HEK293T (cell line): ENCODE measurements around the gene CLIP4.

Experiments
- CTCF ChIA-PET: fragments of 350-600 bp; formaldehyde crosslinking; extraction: SDS; loops from one replicate; lab custom pipeline; 2021; ENCODE audit warnings: antibody characterized with exemption, inconsistent platforms; lab: Yijun Ruan, JAX
- POLR2A ChIA-PET: fragments of 350-600 bp; formaldehyde crosslinking; extraction: SDS; loops from one replicate; lab custom pipeline; 2020; ENCODE audit warnings: antibody characterized with exemption, inconsistent platforms; lab: Yijun Ruan, JAX
- DNase-seq: peaks from one replicate; pipeline ENCODE4 v3.0.0; 2012; ENCODE audit warnings: mixed read lengths; ENCODE audit errors: extremely low spot score
- ARNT ChIP-seq: fragments of 450-650 bp; IDR thresholded peaks from 2 replicates; pipeline ENCODE4 v1.6.1; 2017; ENCODE audit warnings: mild to moderate bottlenecking
- BHLHE40 ChIP-seq: fragments of 450-650 bp; IDR thresholded peaks from 2 replicates; pipeline ENCODE4 v1.6.1; 2016; ENCODE audit warnings: mild to moderate bottlenecking, moderate library complexity, borderline replicate concordance
- CTBP1 ChIP-seq: fragments of 450-650 bp; IDR thresholded peaks from 2 replicates; pipeline ENCODE4 v1.6.1; 2016; ENCODE audit warnings: borderline replicate concordance
- ELF4 ChIP-seq: fragments of 450-650 bp; IDR thresholded peaks from 2 replicates; pipeline ENCODE4 v1.6.1; 2017; ENCODE audit warnings: antibody characterized with exemption
- FOXA1 ChIP-seq: fragments of 450-650 bp; IDR thresholded peaks from 2 replicates; pipeline ENCODE4 v1.6.1; 2016; ENCODE audit warnings: mild to moderate bottlenecking
- FOXK2 ChIP-seq: fragments of 450-650 bp; IDR thresholded peaks from 2 replicates; pipeline ENCODE4 v1.6.1; 2016; ENCODE audit warnings: mild to moderate bottlenecking
- FOXM1 ChIP-seq: fragments of 450-650 bp; IDR thresholded peaks from 2 replicates; pipeline ENCODE4 v1.6.1; 2017; ENCODE audit warnings: mild to moderate bottlenecking, borderline replicate concordance
- HDGF ChIP-seq: fragments of 450-650 bp; IDR thresholded peaks from 2 replicates; pipeline ENCODE4 v1.6.1; 2017; ENCODE audit warnings: antibody characterized with exemption, borderline replicate concordance
- L3MBTL2 ChIP-seq: fragments of 450-650 bp; conservative IDR thresholded peaks from 2 replicates; pipeline ENCODE4 v1.6.1; 2016; ENCODE audit warnings: mild to moderate bottlenecking
- LEF1 ChIP-seq: fragments of 450-650 bp; IDR thresholded peaks from 2 replicates; pipeline ENCODE4 v1.6.1; 2017; ENCODE audit warnings: mild to moderate bottlenecking, borderline replicate concordance
- NFRKB ChIP-seq: fragments of 450-650 bp; IDR thresholded peaks from 2 replicates; pipeline ENCODE4 v1.6.1; 2016; ENCODE audit warnings: mild to moderate bottlenecking, moderate library complexity
- PKNOX1 ChIP-seq: fragments of 450-650 bp; IDR thresholded peaks from 2 replicates; pipeline ENCODE4 v1.6.1; 2016
- SP1 ChIP-seq: fragments of 450-650 bp; IDR thresholded peaks from 2 replicates; pipeline ENCODE4 v1.6.1; 2017
- SUZ12 ChIP-seq: fragments of 450-650 bp; IDR thresholded peaks from 2 replicates; pipeline ENCODE4 v1.6.1; 2016; ENCODE audit warnings: mild to moderate bottlenecking
- TARDBP ChIP-seq: fragments of 450-650 bp; IDR thresholded peaks from 2 replicates; pipeline ENCODE4 v1.6.1; 2016
- ZNF384 ChIP-seq: fragments of 450-650 bp; IDR thresholded peaks from 2 replicates; pipeline ENCODE4 v1.6.1; 2016

CLIP4 gene

GRCh38 chr2:29226808-29227207 lies 111.6 kb downstream of the CLIP4 start:
- ChIA-PET POLR2A (no interaction called here), CTCF (no interaction called here)
- TF ChIP-seq BHLHE40 (no peak), FOXK2 (no peak), ZNF384 (no peak), ARNT (no peak), PKNOX1 (no peak), ELF4 (no peak), NFRKB (no peak), SUZ12 (no peak), HDGF (no peak), LEF1 (no peak), TARDBP (no peak), L3MBTL2 (no peak)
- no peak for DNase-seq

GRCh38 chr2:29227935-29228675 lies 112.9 kb downstream of the CLIP4 start:
- CTCF ChIA-PET, result no interaction called here
- POLR2A ChIA-PET, result no interaction called here
- no peak for DNase-seq

GRCh38 chr2:29228947-29229346 lies 113.7 kb downstream of the CLIP4 start:
- ChIA-PET CTCF (no interaction called here), POLR2A (no interaction called here)
- no peak for DNase-seq
- no peak for TF ChIP-seq SUZ12
- TF ChIP-seq FOXA1, result no peak
- TF ChIP-seq FOXM1, result no peak
- no peak for TF ChIP-seq ELF4
- TF ChIP-seq NFRKB, result no peak
- TF ChIP-seq L3MBTL2, result no peak
- TF ChIP-seq ZNF384, result no peak

More at GRCh38 chr2:29227935-29228675, 112.9 kb downstream of the CLIP4 start:
- no peak for TF ChIP-seq SUZ12
- no peak for TF ChIP-seq CTBP1
- TF ChIP-seq FOXK2, result no peak
- no peak for TF ChIP-seq L3MBTL2
- no peak for TF ChIP-seq FOXA1
- no peak for TF ChIP-seq FOXM1
- no peak for TF ChIP-seq TARDBP
- no peak for TF ChIP-seq ARNT
- TF ChIP-seq BHLHE40, result no peak
- TF ChIP-seq HDGF, result no peak
- TF ChIP-seq LEF1, result no peak
- TF ChIP-seq SP1, result no peak

- TF ChIP-seq FOXM1, result no peak
- no peak for TF ChIP-seq ELF4
- no peak for TF ChIP-seq LEF1
- no peak for TF ChIP-seq NFRKB
- no peak for TF ChIP-seq ZNF384
- TF ChIP-seq FOXA1, result no peak
- no peak for TF ChIP-seq BHLHE40
- TF ChIP-seq ARNT, result no peak
- TF ChIP-seq CTBP1, result no peak
- no peak for TF ChIP-seq PKNOX1
- no peak for TF ChIP-seq FOXK2
- TF ChIP-seq L3MBTL2, result no peak
- TF ChIP-seq SP1, result no peak
- TF ChIP-seq HDGF, result no peak
- no peak for TF ChIP-seq TARDBP
- no peak for TF ChIP-seq SUZ12
- no peak for DNase-seq
- ChIA-PET POLR2A (no interaction called here), CTCF (no interaction called here)
These were observed 114.4 kb downstream of the CLIP4 start for GRCh38 chr2:29229640-29230039.

- ChIA-PET CTCF (no interaction called here), POLR2A (no interaction called here)
- TF ChIP-seq BHLHE40 (no peak), FOXA1 (no peak)
- DNase-seq, result no peak
These were observed 116.8 kb downstream of the CLIP4 start for GRCh38 chr2:29232041-29232440.

- POLR2A ChIA-PET, result no interaction called here
- CTCF ChIA-PET, result no interaction called here
- no peak for TF ChIP-seq CTBP1
- TF ChIP-seq ELF4, result no peak
- TF ChIP-seq FOXM1, result no peak
- no peak for TF ChIP-seq SUZ12
- TF ChIP-seq PKNOX1, result no peak
- no peak for TF ChIP-seq NFRKB
- TF ChIP-seq FOXK2, result no peak
- TF ChIP-seq FOXA1, result no peak
- TF ChIP-seq BHLHE40, result no peak
- no peak for DNase-seq
These were observed 118.2 kb downstream of the CLIP4 start for GRCh38 chr2:29233428-29233827.

- ChIA-PET CTCF (interaction anchor here (1.3 kb wide), 1 partner anchor 74 kb away, joined by 3 read pairs; no protein-coding TSS in a partner anchor), POLR2A (no interaction called here)
- DNase-seq, result no peak
- TF ChIP-seq CTBP1 (no peak), ELF4 (no peak), PKNOX1 (no peak), ZNF384 (no peak), FOXA1 (no peak), HDGF (no peak), BHLHE40 (no peak), SP1 (no peak), FOXK2 (no peak), LEF1 (no peak), NFRKB (no peak)
These were observed 120.2 kb downstream of the CLIP4 start for GRCh38 chr2:29235411-29235810.
